Left forelimb (tissue), 1 donor: ENCODE measurements around the gene SMIM13.

Source experiments
- DNase-seq: peaks from one replicate; pipeline ENCODE4 v3.0.0-alpha.2; 2018; ENCODE audit warnings: low spot score

Gene SMIM13

DNA sequence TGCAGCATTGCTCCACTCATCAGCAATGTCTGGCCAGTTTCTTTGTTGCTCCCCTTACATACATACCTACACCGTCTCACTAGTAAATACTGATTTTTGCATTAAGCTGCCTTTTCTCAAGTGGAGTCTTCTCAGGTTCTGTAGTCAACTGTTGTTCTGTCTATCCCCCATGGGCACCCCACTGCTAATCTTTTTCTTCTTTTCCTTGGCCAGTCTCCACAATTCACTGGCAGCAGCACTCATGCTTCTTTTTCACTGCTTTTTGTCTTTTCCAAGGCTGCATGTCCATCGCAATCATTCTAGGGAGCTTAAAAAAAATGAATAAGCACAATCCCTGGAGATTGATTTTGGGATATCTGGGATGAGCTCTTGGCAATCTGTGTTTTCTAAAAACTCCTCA, 28.2 kb downstream of the SMIM13 start:
- DNase-seq, result no peak

DNA sequence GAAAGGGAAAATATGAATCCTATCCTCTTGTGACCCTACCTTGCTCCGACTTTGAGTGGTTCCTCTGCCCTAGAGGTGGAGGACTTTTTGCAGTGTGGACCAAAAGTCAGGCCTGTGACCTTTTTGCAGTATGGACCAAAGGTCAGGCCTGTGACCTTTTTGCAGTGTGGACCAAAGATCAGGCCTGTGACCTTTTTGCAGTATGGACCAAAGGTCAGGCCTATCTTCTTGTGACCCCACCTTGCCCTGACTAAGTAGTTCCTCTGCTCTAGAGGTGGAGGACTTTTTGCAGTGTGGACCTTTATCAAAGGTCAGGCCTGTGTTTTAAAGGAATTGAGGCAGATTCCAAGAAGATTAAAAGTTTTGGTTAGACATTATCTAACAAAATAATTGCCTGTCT, 28.7 kb downstream of the SMIM13 start:
- no peak for DNase-seq

DNA sequence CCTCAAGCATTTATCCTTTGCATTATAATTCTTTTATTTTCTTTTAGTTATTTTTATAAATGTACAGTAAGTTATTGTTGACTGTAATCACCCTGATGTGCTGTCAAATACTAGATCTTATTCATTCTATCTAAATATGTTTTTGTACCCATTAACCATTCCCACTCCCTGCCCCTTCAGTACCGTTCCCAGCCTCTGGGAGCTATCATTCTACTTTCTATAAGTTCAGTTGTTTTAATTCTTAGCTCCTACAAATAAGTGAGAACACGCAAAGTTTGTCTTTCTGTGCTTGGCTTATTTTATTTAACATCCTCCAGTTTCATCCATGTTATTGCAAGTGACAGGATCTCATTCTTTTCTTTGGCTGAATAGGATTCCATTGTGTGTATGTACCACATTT, 30.3 kb downstream of the SMIM13 start:
- DNase-seq, result no peak

DNA sequence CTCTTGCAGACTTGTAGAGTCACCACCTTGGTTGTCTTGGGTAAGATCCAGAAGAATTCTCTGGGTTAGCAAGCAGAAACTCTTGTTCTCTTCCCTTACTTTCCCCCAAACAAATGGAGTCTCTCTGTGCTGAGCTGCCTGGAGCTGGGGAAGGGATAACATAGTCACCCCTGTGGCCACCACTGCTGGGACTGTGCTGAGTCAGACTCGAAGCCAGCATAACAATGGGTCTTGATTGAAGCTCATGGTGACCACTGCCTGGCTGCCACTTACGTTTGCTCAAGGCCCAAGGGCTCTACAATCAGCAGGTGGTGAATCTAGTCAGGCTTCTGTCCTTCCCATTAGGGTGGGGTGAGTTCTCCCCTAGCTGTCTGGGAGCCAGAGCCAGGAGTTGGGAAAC, 33.2 kb downstream of the SMIM13 start:
- no peak for DNase-seq

DNA sequence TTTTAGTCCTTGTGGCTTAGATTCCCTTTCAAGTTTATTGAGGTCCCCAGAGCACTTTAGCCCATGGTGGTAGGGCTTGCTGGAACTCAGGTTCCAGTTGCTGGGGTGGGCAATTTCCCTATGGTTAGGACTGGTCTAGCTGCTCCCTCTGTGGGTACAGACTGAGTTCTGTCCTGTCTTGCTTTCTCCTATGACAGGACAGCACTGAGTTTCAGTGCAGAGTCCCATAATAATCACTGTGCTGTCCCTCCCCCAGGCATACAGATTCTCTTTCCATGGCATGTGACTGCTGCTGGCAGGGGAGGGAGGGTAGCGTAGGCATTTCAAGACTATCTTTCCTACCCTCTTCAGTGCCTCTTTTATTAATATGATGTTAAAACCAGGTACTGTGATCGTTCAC, 35.0 kb downstream of the SMIM13 start:
- no peak for DNase-seq

- DNase-seq, result no peak
These were observed 36.4 kb downstream of the SMIM13 start for GRCh38 chr6:11129908-11130565.

DNA sequence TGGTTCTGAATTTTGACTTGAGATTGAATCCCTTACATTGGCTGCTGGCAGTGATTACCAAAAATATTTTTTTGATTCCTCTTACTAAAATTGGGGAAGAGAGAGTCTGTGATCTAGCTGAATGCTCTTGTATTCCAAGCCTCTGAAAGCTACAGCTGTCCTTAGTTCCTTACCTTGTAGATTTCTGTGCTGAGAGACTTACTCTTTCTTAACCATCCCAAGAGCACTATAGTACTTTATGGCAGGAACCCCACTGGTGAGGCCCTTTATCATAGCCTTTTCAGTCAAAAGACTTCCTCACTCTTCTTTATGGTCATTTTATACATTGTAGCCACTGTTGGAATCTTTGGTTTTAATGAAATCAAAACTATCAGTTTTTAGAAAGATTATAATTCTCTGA, 37.0 kb downstream of the SMIM13 start:
- DNase-seq, result no peak

- DNase-seq, result no peak
These were observed 38.7 kb downstream of the SMIM13 start for GRCh38 chr6:11132194-11132888.

GRCh38 chr6:11133281-11133680, 39.6 kb downstream of the SMIM13 start:
- no peak for DNase-seq

DNA sequence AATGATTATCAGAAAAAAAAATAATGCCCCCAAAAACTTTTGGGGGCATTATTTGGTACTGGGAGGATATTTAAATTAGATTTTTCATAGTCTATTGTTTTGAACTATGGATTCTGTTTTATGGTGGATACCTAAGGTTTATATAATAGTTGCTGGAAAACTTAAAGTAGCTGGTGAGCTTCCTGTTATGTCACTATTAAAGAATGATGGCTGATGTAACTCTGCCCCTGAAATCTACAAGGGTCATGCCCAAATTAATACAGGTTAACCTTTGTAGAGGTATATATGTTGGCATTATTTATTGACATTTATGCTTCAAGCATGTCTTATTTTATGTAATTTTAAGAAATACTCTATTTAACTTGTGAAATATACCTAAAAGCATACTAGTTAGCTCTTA, 43.2 kb downstream of the SMIM13 start:
- DNase-seq, result no peak

DNA sequence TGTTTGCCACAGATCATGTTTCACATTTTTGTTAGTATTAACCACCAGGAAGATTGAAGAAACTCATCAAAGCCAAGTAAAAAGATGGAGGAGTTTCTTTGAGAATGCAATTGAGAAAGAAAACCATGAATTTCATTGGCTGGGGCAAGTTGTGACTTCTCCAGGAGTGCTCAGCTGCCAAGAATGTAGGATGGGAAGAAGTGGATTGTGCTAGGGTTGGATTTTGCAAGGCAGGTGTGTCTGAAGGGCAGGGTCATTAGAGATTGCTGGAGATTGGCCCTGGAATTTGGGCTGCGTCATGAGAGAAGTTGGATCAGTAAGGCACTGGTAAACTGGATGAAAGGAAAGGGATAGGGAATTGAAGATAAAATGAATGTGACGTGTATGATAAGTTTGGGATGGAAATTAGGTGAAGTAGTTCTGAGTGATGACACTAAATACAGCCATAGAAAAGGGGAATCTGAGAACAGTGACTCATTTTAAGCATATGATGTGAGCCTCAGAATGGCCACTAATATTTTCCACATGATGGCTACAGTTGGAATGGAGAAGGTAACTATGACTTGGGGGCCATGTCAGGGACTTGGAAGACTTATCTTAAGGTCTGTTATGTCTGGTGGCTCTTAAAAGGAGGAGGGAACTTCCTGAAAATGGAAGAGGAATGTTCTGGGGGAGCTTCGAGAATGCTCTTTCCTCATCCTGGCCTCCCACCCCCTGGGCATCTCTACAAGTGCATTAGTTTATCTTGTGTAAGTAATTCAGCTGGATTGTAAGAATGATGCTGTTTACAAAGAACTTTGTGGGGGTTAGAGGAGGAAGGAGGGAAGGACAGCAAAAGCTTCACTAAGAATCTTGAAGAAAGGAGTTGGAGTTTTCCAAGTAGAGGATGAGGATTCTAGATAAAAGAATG, 45.7 kb downstream of the SMIM13 start:
- DNase-seq, result no peak

DNA sequence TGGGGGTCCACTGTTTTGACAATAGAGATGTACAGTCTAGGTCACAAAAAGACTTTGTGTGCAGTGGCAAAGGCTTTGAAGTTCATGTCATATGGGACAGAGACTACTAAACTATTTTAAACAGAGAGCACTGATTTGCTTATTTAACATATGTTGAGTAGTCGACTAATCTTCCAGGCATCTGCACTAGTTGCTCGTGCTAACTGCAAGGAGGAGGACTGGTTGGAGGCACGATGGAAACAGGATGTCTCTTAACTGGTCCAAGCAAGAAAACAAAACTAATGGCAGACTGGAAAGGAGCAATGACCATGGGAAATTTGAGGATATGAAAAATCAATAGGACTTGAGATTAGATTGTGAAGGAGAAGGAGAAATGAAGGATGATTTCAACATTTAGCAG, 46.4 kb downstream of the SMIM13 start:
- DNase-seq, result no peak

DNA sequence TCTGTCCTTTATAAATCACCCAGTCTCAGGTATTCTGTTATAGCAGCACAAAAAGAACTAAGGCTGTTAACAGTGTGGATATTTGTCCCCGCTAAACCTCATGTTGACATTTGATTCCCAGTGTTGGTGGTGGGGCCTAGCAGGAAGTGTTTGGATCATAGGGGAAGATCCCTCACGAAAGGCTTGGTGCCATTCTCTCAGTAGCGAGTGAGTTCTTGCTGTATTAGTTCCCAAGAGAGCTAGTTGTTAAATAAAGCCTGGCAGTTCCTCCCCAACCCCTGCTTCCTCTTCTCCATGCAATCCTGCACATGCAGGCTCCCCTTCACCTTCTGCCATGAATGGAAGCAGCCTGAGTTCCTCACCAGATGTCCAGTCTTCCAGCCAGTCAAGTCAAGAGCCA, 47.7 kb downstream of the SMIM13 start:
- no peak for DNase-seq

DNA sequence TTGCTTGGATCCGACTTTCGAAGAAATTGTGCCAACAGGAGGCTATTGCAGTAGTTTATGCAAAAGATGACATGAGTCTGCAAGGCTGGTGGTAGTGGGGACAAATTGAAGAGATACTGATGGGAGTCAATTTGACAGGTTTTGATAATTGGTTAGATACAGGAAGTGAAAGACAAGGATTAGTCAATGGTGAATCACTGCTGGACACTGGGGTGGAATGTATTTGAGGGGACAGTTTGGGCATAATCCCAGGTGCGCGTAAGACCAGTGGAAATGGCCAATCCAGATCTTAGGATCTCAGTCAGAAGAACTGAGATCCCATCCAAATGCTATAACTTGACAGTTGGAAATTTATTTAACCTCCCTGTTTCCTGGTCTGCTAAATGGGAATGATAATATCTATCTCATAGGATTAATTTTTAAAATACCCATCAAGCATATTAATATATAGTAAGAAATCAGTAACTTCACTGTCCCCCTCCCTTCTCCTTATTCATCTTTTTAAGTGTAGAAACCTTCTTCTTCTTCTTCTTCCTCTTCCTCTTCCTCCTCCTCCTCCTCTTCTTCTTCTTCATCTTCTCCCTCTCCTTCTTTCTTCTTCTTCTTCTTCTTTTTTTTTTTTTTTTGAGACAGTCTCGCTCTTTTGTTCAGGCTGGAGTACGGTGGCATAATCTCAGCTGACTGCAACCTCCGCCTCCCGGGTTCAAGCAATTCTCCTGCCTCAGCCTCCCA, 48.8 kb downstream of the SMIM13 start:
- no peak for DNase-seq

- DNase-seq, result no peak
These were observed 50.0 kb downstream of the SMIM13 start for GRCh38 chr6:11143394-11144371.

DNA sequence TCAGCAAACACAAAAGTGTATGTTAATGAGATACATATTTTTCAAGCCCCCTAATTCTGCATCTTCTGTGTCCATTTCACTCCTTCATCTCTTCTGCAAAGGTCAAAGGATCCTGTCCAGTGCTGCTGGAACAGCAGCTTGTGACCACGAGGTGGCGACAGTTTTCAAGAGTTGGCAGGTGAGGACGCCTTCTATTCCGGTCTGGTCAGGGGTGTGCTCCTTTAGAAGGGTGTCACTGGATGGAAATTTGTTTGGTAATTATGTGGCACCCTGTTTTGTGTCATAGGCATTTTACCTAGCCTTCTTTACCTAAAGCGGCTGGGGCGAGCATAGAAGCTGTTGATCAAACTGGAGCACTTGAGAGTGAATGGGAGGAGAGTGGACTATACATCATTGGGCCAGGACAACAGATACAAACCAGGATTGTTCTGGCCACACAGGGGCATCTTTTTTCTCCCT, 50.8 kb downstream of the SMIM13 start:
- peak; percentile 79 for DNase-seq

GRCh38 chr6:11146117-11146826, 52.6 kb downstream of the SMIM13 start:
- no peak for DNase-seq

DNA sequence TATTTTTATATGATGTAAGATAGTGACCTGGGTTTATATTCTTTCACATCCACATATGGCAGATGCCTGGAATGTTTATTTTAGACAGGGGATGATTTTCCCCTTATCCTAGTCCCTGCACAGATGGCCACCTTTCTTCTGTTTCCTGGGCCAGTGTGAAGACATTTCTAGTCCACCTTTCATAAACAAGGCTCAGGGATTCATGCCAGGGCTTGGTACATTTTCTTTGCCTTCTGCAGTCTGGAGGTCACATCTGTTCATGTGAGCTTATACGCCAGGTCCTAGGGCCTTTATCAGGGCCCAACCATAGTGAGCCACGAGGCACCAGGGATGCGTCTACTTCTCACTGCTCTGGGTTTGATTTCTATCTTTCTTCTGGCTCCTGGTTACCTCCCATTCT, 55.9 kb downstream of the SMIM13 start:
- DNase-seq, result no peak

DNA sequence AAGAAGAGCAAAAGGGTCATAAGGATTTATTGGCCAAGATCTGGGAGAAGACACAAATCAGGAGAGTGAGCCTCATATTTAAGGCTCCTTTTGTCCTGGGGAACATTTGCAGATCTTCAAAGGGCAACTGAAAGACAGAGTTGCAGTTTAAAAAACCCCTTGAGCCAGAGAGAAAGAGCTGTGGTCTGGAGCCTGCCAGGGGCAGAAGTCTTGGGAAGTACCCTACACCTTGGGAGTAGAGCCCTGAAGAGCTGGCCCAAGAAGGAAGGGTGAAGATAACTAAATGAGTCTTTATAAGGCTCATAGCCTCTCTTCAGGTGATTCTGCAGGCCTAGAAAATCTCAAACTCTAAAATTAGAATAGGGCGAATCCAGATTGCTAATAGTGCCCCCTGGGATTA, 57.9 kb downstream of the SMIM13 start:
- DNase-seq, result no peak

DNA sequence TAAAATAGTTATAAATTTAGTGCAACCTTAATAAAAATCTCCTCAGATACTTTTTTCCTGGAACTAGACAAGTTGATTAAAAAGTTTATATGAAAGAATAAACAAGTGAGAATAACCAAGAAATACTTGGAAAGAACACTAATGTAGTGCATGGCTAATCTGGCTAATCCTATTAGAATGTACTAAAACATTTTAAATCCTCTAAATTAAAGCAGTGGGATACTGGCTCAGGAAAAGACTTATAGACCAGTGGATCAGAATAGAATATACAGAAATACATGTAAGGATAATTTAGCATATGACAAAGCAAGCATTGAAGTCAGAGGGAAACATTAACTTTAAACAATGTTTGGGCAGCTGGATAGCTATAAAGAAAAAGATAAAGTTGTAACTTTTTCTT, 58.9 kb downstream of the SMIM13 start:
- DNase-seq, result no peak
